ENCODE measurements around the gene BCL2L2. TPM values are rescaled to one million over a fixed set of nuclear protein-coding genes. Genes with fewer than 3 reads are reported as not detected.

Gene BCL2L2
- total RNA-seq, 1 experiment from 2014 or later, result 21.3 TPM

- Mint-ChIP-seq H3K27ac (ENCODE audit: unreplicated experiment) (no peak overlapping the region), H3K27me3 (ENCODE audit: unreplicated experiment) (peaks cover 68% of the 10 kb centered on the region), H3K9me3 (ENCODE audit: low read depth, unreplicated experiment) (no peaks in the 10 kb centered on the region), H3K4me3 (ENCODE audit: low read depth, unreplicated experiment) (no peak overlapping the region), H3K4me1 (ENCODE audit: low read depth, unreplicated experiment) (no peaks in the 10 kb centered on the region), H3K36me3 (ENCODE audit: insufficient read depth, unreplicated experiment) (no peaks in the 10 kb centered on the region)
- intact Hi-C loops (cut with micrococcal nuclease; ENCODE audit: unreplicated experiment), result no loop called here
- no peak for TF ChIP-seq CTCF (IDR thresholded peaks at IDR 0.05; ENCODE audit: unreplicated experiment)
- CTCF ChIA-PET, result no interaction called here
- no TSS peak for BruUV-seq (replicated peaks)
- no peak for DNase-seq
Observed at GRCh38 chr14:23344481-23344880, 37.8 kb downstream of the BCL2L2 start.

GRCh38 chr14:23345987-23346692 is 39.5 kb downstream of the BCL2L2 start:
- H3K27ac Mint-ChIP-seq (ENCODE audit: unreplicated experiment), result no peak overlapping the region
- CTCF ChIA-PET, result no interaction called here
- BruUV-seq (replicated peaks), result no TSS peak
- no peak overlapping the region for H3K4me3 Mint-ChIP-seq (ENCODE audit: low read depth, unreplicated experiment)
- no peaks in the 10 kb centered on the region for H3K4me1 Mint-ChIP-seq (ENCODE audit: low read depth, unreplicated experiment)
- peaks cover 85% of the 10 kb centered on the region for H3K27me3 Mint-ChIP-seq (ENCODE audit: unreplicated experiment)
- intact Hi-C loops (cut with micrococcal nuclease; ENCODE audit: unreplicated experiment), result no loop called here
- H3K36me3 Mint-ChIP-seq (ENCODE audit: insufficient read depth, unreplicated experiment), result no peaks in the 10 kb centered on the region
- peaks cover under 1% of the 10 kb centered on the region for H3K9me3 Mint-ChIP-seq (ENCODE audit: low read depth, unreplicated experiment)
- TF ChIP-seq CTCF (IDR thresholded peaks at IDR 0.05; ENCODE audit: unreplicated experiment), result no peak
- no peak for DNase-seq

GRCh38 chr14:23346693-23347405 is 40.2 kb downstream of the BCL2L2 start:
- no peak overlapping the region for H3K27ac Mint-ChIP-seq (ENCODE audit: unreplicated experiment)
- H3K36me3 Mint-ChIP-seq (ENCODE audit: insufficient read depth, unreplicated experiment), result no peaks in the 10 kb centered on the region
- no TSS peak for BruUV-seq (replicated peaks)
- intact Hi-C loops (cut with micrococcal nuclease; ENCODE audit: unreplicated experiment), result no loop called here
- no peaks in the 10 kb centered on the region for H3K4me1 Mint-ChIP-seq (ENCODE audit: low read depth, unreplicated experiment)
- TF ChIP-seq CTCF (IDR thresholded peaks at IDR 0.05; ENCODE audit: unreplicated experiment), result no peak
- no peak overlapping the region for H3K4me3 Mint-ChIP-seq (ENCODE audit: low read depth, unreplicated experiment)
- peaks cover 92% of the 10 kb centered on the region for H3K27me3 Mint-ChIP-seq (ENCODE audit: unreplicated experiment)
- CTCF ChIA-PET, result interaction anchor here (0.9 kb wide), 1 partner anchor 25 kb away, joined by 3 read pairs; no protein-coding TSS in a partner anchor
- no peak for DNase-seq
- H3K9me3 Mint-ChIP-seq (ENCODE audit: low read depth, unreplicated experiment), result peaks cover 3% of the 10 kb centered on the region

- H3K27ac Mint-ChIP-seq (ENCODE audit: unreplicated experiment), result no peak overlapping the region
- no peak overlapping the region for H3K4me3 Mint-ChIP-seq (ENCODE audit: low read depth, unreplicated experiment)
- H3K4me1 Mint-ChIP-seq (ENCODE audit: low read depth, unreplicated experiment), result no peaks in the 10 kb centered on the region
- intact Hi-C loops (cut with micrococcal nuclease; ENCODE audit: unreplicated experiment), result no loop called here
- no TSS peak for BruUV-seq (replicated peaks)
- CTCF ChIA-PET, result interaction anchor here (0.9 kb wide), 1 partner anchor 26 kb away, joined by 3 read pairs; no protein-coding TSS in a partner anchor
- H3K27me3 Mint-ChIP-seq (ENCODE audit: unreplicated experiment), result peaks cover 88% of the 10 kb centered on the region
- TF ChIP-seq CTCF (IDR thresholded peaks at IDR 0.05; ENCODE audit: unreplicated experiment), result no peak
- no peak for DNase-seq
- peaks cover 3% of the 10 kb centered on the region for H3K9me3 Mint-ChIP-seq (ENCODE audit: low read depth, unreplicated experiment)
- no peaks in the 10 kb centered on the region for H3K36me3 Mint-ChIP-seq (ENCODE audit: insufficient read depth, unreplicated experiment)
Observed at GRCh38 chr14:23347406-23348296, 41.0 kb downstream of the BCL2L2 start.
